ENCODE results near the gene TMCO4. TPM values are rescaled to one million over a fixed set of nuclear protein-coding genes. Genes with fewer than 3 reads are reported as not detected.

The TMCO4 gene
- total RNA-seq, 1 donor from 2014 or later, result 10.0 TPM

DNA sequence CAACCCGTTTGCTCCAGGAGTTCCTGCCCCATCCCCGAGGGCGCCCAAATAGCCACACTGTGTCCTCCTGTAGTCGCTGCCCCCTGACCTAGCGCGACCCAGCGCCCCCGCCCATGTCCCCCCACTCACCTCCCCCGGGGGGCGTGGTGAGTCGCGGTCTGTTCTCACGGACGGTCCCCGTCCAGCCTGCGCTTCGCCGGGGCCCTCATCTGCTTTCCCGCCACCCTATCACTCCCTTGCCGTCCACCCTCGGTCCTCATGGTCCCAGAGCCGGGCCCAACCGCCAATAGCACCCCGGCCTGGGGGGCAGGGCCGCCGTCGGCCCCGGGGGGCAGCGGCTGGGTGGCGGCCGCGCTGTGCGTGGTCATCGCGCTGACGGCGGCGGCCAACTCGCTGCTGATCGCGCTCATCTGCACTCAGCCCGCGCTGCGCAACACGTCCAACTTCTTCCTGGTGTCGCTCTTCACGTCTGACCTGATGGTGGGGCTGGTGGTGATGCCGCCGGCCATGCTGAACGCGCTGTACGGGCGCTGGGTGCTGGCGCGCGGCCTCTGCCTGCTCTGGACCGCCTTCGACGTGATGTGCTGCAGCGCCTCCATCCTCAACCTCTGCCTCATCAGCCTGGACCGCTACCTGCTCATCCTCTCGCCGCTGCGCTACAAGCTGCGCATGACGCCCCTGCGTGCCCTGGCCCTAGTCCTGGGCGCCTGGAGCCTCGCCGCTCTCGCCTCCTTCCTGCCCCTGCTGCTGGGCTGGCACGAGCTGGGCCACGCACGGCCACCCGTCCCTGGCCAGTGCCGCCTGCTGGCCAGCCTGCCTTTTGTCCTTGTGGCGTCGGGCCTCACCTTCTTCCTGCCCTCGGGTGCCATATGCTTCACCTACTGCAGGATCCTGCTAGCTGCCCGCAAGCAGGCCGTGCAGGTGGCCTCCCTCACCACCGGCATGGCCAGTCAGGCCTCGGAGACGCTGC is 133.9 kb downstream of the TMCO4 start:
- peaks cover 49% of the 10 kb centered on the region for H3K27me3 Mint-ChIP-seq (ENCODE audit: low read depth)
- H3K4me3 Mint-ChIP-seq (ENCODE audit: unreplicated experiment), result peak overlapping the region; percentile 55
- H3K4me1 Mint-ChIP-seq (ENCODE audit: low read depth), result peaks cover 6% of the 10 kb centered on the region

DNA sequence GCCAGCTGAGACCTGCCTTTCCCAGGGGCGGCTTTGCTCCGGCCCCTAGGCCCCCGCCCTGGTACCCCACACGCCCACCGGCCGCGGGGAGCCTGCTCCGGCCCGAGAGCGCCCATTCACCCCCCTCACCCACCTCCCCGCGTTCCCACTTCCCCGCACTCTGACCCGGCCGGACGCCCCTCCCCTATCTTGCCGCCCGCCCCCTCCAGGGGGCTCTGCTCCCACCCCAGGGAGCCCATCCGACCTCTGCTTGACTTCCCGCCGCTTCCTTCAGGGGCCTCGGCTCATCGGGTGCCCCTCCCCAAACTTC is 134.6 kb downstream of the TMCO4 start:
- Mint-ChIP-seq H3K9me3 (ENCODE audit: low read depth) (no peaks in the 10 kb centered on the region), H3K4me3 (ENCODE audit: unreplicated experiment) (peak overlapping the region; percentile 54), H3K4me1 (ENCODE audit: low read depth) (peaks cover 6% of the 10 kb centered on the region), H3K36me3 (ENCODE audit: low read depth) (no peaks in the 10 kb centered on the region), H3K27ac (ENCODE audit: unreplicated experiment) (no peak overlapping the region), H3K27me3 (ENCODE audit: low read depth) (peaks cover 47% of the 10 kb centered on the region)
- no peak for TF ChIP-seq CTCF (IDR thresholded peaks at IDR 0.05)
- DNase-seq (ENCODE audit: low spot score), result no peak

More for the DNA sequence above, 133.9 kb downstream of the TMCO4 start:
- Mint-ChIP-seq H3K27ac (ENCODE audit: unreplicated experiment) (no peak overlapping the region), H3K36me3 (ENCODE audit: low read depth) (no peaks in the 10 kb centered on the region), H3K9me3 (ENCODE audit: low read depth) (no peaks in the 10 kb centered on the region)
- TF ChIP-seq CTCF (IDR thresholded peaks at IDR 0.05), result no peak
- no peak for DNase-seq (ENCODE audit: low spot score)

DNA sequence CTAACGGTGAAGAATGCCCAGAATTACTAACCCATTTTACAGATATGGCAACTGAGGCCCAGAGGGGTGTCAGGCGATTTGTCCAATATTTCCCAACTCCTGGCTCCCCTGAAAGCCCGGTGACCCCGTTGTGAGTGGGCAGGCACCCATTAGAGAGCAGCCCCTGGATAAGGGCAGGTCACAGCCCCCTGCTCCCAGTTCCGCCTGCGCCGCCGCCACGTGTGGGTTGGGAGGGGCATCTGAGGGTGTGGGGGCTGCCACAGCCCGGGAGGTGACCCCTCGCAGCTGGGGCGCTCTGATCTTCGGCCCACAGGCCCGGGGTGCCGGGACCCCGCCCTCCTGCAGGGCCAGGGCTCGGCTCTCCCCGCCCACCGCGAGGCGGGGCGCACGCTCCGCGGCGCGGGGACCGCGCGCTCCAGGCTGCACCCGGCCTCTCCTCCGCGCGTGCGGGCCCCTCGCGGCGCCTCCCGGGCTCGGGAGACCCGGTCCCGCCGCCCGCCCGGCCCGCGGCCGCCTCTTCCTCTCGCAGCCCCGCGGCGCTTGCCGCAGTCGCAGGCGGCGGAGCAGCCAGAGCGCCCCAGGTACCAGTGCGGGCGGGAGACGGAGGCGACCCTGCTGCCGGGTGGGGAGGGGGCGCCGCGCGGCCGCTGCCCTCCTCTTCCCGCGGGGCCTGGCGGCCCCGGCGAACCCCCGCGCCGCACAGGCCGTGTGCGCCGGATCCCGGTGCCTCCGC is 135.1 kb downstream of the TMCO4 start, which contains the start of gene HTR6:
Gene HTR6, plus strand, starts transcription at position 423 of the 733 bp plus-strand sequence. CDS start 879 bp downstream, outside the sequence.
- H3K4me3 Mint-ChIP-seq (ENCODE audit: unreplicated experiment), result peak within 1 kb of the TSS; percentile 54
- no peak for DNase-seq (ENCODE audit: low spot score)
- peaks cover 9% of the 10 kb centered on the region for H3K4me1 Mint-ChIP-seq (ENCODE audit: low read depth)
- H3K27ac Mint-ChIP-seq (ENCODE audit: unreplicated experiment), result no peak within 1 kb of the TSS
- H3K9me3 Mint-ChIP-seq (ENCODE audit: low read depth), result no peaks in the 10 kb centered on the region
- peaks cover 43% of the 10 kb centered on the region for H3K27me3 Mint-ChIP-seq (ENCODE audit: low read depth)
- TF ChIP-seq CTCF (IDR thresholded peaks at IDR 0.05), result no peak
- no peaks in the 10 kb centered on the region for H3K36me3 Mint-ChIP-seq (ENCODE audit: low read depth)

GRCh38 chr1:19662313-19662712 is 137.4 kb downstream of the TMCO4 start:
- no peaks in the 10 kb centered on the region for H3K9me3 Mint-ChIP-seq (ENCODE audit: low read depth)
- no peak overlapping the region for H3K4me3 Mint-ChIP-seq (ENCODE audit: unreplicated experiment)
- H3K27me3 Mint-ChIP-seq (ENCODE audit: low read depth), result peaks cover 28% of the 10 kb centered on the region
- TF ChIP-seq CTCF (IDR thresholded peaks at IDR 0.05), result no peak
- H3K27ac Mint-ChIP-seq (ENCODE audit: unreplicated experiment), result no peak overlapping the region
- H3K36me3 Mint-ChIP-seq (ENCODE audit: low read depth), result no peaks in the 10 kb centered on the region
- peaks cover 15% of the 10 kb centered on the region for H3K4me1 Mint-ChIP-seq (ENCODE audit: low read depth)
- DNase-seq (ENCODE audit: low spot score), result no peak

DNA sequence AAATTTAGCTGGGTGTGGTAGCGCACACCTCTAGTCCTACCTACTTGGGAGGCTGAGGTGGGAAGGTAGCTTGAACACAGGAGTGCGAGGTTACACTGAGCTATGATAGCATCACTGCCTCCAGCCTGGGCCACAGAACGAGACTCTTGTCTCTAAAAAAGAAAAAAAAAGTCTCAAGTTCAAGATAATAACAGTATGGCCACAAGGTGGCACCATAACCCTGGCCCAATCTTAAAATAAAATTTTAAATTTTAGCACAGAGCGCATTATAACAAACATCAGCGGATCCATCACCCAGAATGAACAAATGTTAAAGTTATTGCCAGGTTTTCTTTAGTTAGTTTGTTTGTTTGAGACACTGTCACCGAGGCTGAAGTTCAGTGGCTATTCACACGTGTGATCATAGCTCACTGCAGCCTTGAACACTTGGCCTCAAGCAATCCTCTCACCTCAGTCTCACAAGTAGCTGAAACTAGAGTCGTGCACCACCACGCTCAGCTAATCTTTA is 137.9 kb downstream of the TMCO4 start:
- TF ChIP-seq CTCF (IDR thresholded peaks at IDR 0.05), result peak; percentile 92
- no peak overlapping the region for H3K4me3 Mint-ChIP-seq (ENCODE audit: unreplicated experiment)
- peak overlapping the region; percentile 51 for H3K27ac Mint-ChIP-seq (ENCODE audit: unreplicated experiment)
- peaks cover 24% of the 10 kb centered on the region for H3K27me3 Mint-ChIP-seq (ENCODE audit: low read depth)
- H3K4me1 Mint-ChIP-seq (ENCODE audit: low read depth), result peaks cover 15% of the 10 kb centered on the region
- no peaks in the 10 kb centered on the region for H3K9me3 Mint-ChIP-seq (ENCODE audit: low read depth)
- no peaks in the 10 kb centered on the region for H3K36me3 Mint-ChIP-seq (ENCODE audit: low read depth)
- DNase-seq (ENCODE audit: low spot score), result no peak
